Measurements from ENCODE around the gene FBXL4.

DNA sequence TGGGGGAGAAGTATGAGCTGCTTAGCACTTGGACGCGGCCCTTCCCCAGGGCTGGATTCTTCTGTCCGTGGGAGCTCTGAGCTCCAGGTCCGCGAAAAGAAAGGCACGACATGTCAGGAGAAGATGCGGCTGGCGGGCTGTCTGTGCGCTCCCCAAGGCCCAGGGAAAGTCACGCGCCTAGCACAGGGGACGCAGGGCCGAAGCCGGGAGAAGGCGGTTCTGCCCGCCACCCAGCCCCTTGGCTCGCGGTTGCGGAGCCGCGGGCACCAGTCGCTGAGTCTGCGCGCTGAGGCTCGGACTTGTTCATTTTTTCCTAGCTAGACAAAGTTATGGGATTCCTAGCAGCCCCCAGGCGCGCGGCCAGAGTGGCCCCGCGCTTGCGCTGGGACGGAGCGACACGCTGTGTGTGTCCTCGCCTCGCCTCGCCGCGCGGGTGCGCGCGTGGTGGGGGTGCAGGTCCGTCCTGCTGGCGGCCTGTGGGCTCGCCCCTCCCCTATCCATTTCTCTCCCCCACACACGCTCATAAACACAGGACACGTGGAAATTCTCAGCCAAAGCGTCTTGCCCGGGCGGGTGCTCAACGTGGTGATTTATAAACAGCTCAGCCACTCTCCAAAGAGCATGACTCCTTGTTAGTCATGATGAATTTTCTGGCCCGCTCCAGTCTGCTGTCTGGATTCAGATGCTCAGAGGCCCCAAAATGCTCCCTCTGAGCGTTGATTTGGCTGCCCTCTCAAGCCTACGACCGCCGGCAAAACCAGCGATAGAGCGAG lies 115.3 kb downstream of the FBXL4 start:
- TF ChIP-seq, protein P1, sequence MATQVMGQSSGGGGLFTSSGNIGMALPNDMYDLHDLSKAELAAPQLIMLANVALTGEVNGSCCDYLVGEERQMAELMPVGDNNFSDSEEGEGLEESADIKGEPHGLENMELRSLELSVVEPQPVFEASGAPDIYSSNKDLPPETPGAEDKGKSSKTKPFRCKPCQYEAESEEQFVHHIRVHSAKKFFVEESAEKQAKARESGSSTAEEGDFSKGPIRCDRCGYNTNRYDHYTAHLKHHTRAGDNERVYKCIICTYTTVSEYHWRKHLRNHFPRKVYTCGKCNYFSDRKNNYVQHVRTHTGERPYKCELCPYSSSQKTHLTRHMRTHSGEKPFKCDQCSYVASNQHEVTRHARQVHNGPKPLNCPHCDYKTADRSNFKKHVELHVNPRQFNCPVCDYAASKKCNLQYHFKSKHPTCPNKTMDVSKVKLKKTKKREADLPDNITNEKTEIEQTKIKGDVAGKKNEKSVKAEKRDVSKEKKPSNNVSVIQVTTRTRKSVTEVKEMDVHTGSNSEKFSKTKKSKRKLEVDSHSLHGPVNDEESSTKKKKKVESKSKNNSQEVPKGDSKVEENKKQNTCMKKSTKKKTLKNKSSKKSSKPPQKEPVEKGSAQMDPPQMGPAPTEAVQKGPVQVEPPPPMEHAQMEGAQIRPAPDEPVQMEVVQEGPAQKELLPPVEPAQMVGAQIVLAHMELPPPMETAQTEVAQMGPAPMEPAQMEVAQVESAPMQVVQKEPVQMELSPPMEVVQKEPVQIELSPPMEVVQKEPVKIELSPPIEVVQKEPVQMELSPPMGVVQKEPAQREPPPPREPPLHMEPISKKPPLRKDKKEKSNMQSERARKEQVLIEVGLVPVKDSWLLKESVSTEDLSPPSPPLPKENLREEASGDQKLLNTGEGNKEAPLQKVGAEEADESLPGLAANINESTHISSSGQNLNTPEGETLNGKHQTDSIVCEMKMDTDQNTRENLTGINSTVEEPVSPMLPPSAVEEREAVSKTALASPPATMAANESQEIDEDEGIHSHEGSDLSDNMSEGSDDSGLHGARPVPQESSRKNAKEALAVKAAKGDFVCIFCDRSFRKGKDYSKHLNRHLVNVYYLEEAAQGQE (IDR thresholded peaks at IDR 0.05; ENCODE audit: insufficient read depth in 1 of 2, low read depth in 2 of 2, low read length in 2 of 2) = no peak
- TF ChIP-seq POLR2AphosphoS5 (IDR thresholded peaks at IDR 0.05; ENCODE audit: low read depth, low read length) (no peak), TAF1 (IDR thresholded peaks at IDR 0.05; ENCODE audit: borderline replicate concordance, insufficient read depth, low read length) (no peak), SIN3A (IDR thresholded peaks at IDR 0.05; ENCODE audit: borderline replicate concordance, insufficient read depth, low read length) (no peak)

Data from PFSK-1 (cell line).